NCI-H2196 treated with DMSO at 0.1 percent for 48 hours (cell line): Measurements from ENCODE around the gene S1PR2.
"Not testable (repeated sequence)": the region's sequence is repeated elsewhere in the genome, so short reads cannot be mapped to it uniquely, and the experiment has no call there.

Source experiments
- DNase-seq: peaks from one replicate; lab custom pipeline; 2025; ENCODE audit not compliant: unreplicated experiment; lab: John Stamatoyannopoulos, UW

Gene S1PR2

GRCh38 chr19:10226021-10226375, 5.1 kb downstream of the S1PR2 start:
- no peak for DNase-seq

DNA sequence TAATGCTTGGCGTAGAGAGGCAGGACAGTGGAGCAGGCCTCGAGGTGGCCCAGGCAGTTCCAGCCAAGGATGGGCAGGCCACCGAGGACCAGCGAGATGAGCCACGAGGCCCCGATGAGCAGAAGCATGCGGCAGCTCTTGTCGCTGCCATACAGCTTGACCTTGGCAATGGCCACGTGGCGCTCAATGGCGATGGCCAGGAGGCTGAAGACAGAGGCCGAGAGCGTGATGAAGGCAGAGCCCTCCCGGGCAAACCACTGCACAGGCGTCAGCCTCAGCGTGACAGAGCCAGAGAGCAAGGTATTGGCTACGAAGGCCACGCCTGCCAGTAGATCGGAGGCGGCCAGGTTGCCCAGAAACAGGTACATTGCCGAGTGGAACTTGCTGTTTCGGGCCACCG, 6.8 kb downstream of the S1PR2 start:
- no peak for DNase-seq

DNA sequence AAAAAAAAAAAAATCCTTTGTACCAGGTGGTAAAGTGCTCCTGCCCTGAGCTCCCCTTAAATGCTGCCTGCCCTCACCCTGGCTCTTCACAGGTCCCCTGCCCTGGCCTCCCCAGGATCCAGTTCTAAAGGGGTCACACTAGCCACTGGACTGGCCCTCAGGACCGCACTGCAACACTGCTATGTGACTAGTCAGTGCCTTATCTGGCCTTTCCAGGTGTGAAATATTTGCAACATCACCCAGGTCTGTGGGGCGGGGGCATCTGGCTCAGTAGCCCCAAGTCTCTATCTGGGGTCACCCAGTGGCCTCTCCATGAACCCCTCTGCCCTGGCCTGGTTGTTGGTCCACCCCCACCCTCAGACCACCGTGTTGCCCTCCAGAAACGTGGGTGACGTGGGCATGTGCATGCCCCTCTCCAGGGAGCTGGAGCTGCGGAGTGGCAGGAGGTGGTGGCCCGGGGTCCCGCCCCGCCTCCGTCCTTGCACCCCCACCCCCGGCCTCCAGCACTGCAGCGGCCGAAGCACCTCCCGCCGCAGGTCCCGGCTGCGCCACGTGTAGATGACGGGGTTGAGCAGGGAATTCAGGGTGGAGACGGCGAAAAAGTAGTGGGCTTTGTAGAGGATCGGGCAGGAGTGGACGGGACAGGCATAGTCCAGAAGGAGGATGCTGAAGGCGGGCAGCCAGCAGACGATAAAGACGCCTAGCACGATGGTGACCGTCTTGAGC, 7.5 kb downstream of the S1PR2 start:
- no peak for DNase-seq

DNA sequence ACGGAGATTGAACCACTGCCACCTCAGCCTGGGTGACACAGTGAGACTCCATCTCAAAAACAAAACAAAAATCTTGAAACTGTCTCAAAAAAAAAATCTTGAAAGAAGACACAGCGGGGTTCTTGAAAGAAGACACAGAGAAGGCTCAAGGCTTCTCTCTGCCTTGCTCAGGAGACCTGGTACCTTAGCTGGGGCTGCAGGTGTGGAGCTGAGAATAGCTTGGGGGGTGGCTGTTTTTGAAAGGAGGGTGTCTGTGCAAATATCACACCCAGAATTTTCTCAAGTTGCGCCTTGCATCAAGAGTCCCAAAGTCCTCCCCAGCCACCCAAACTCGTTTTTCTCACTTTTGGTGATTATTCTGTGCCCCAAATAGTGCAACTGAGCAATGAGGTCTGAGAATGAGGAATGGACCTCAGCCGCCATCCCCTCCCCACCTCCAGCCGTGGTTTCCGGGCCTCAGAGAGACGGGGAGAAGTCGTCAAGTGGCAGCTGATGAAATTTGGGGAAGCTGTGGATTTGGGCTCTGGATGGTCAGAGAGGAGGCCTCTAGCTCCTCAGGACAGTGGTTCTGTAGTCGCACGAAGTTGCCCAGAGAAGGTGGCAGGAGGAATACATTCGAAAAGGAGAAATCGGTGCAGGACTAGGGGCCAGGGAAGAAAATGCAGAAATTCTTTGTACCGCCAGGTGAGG, 8.8 kb downstream of the S1PR2 start:
- no peak for DNase-seq

- no peak for DNase-seq
Observed at GRCh38 chr19:10220695-10221094, 10.4 kb downstream of the S1PR2 start.

GRCh38 chr19:10219678-10220077, 11.5 kb downstream of the S1PR2 start:
- peak; percentile 28 for DNase-seq

GRCh38 chr19:10217085-10217484, 14.0 kb downstream of the S1PR2 start:
- DNase-seq = no peak

- no peak for DNase-seq
Observed at GRCh38 chr19:10214784-10215183, 16.3 kb downstream of the S1PR2 start.

GRCh38 chr19:10211691-10212090, 19.4 kb downstream of the S1PR2 start:
- no peak for DNase-seq

DNA sequence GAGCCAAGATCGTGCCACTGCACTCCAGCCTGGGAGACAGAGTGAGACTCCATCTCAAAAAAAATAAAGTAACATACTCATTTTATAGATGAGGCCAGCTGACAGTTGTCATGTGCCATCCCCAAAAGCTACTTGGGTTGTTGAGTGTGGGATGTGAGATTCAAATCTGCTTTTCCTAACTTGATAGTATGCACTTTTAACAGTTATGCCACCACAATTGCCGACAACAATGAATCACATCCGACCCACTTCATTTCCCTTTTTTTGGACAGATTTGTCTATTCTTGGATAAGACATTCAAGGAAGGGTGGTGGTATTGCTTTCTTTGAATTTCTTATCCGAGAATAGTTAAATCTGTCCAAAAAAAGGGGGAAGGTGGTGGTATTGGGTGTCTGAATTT, 20.1 kb downstream of the S1PR2 start:
- no peak for DNase-seq

- DNase-seq = no peak
Observed at GRCh38 chr19:10209315-10209714, 21.8 kb downstream of the S1PR2 start.

DNA sequence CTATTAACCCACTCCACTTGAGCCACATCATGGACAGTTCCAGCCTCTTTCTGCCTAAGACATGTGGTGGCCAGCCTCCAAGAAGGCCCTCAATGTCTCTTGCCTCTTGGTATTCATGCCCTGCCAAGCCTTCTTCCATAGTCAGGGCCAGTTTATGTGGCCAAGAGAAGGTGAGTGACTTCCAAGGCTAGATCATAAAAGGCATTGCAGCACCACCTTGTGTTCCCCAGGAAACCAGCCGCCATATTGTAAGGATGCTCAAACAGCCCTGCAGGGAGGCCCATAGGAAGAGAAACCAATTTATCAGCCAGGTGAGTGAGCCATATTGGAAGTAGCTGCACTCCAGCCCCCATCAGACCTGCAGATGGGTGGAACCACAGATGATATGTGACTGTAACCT, 24.1 kb downstream of the S1PR2 start:
- DNase-seq = no peak

GRCh38 chr19:10206226-10206885, 24.8 kb downstream of the S1PR2 start:
- DNase-seq = peak; percentile 63

DNA sequence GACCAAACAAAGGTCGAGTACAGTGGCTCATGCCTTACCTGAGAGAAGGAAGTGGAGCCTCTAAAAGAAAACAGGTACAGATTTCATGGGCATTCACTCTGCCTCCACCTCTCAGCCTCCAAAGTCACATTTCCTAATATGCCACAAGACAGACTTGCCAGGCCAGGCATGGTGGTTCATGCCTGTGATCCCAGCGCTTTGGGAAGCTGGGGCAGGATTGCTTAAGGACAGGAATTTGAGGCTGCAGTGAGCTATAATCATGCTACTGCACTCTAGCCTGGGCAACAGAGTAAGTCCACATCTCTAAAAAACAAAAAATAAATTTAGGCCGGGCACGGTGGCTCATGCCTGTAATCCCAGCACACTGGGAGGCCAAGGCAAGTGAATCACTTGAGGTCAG, 25.5 kb downstream of the S1PR2 start:
- no peak for DNase-seq

- DNase-seq = no peak
Observed at GRCh38 chr19:10203686-10204085, 27.4 kb downstream of the S1PR2 start.

- no peak for DNase-seq
Observed at GRCh38 chr19:10201176-10201575, 30.0 kb downstream of the S1PR2 start.

DNA sequence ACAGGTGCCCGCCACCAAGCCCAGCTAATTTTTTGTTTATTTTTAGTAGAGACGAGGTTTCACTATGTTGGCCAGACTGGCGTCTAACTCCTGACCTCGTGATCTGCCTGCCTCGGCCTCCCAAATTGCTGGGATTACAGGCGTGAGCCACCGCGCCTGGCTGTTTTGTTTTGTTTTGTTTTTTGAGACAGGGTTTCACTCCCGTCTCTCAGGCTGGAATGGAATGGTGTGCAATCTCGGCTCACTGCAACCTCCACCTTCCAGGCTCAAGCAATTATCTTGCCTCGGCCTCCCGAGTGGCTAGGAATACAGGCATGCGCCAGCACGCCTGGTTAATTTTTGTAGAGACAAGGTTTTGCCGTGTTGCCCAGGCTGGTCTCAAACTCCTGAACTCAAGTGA, 31.0 kb downstream of the S1PR2 start:
- DNase-seq = not testable (repeated sequence)

DNA sequence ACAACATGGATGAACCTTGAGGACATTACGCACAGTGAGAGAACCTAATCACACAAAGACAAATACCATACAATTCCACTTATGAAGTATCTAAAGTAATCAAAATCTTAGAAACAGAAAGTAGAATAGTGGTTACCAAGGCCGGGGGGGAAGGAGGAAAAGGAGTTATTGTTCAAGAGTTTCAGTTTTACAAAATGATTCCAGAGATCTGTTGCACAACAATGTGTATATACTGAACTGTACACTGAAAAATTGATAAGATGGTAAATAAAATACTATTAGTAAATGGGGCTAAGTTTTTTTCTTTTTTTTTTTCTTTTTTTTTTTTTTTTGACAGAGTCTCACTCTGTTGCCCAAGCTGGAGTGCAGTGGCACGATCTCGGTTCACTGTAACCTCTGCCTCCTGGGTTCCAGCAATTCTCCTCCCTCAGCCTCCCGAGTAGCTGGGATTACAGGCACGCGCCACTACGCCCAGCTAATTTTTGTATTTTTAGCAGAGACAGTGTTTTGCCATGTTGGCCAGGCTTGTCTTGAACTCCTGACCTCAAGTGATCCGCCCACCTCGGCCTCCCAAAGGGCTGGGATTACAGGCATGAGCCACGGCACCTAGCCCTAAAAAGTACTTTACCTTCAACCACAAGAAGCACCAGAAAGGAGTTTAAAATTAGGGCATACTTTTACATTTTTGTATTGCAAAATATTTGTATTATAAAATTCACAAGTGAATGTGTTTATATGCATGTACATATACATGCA, 32.1 kb downstream of the S1PR2 start:
- DNase-seq = not testable (repeated sequence)

DNA sequence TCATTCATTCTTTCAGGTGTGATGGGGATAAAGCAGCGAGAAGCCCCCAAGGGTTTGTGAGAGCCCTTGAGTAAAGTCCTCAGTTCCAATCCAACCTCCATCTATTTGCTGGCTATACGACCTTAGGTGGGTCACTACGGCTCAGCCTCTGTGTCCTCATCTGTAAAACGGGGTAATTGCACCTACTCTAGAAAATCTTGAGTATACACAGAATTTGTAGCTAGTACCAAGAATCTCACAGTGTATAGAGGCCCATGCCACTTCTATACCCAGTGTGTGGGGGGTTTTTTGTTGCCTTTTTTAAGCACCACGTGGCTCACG, 36.0 kb downstream of the S1PR2 start:
- DNase-seq = no peak

DNA sequence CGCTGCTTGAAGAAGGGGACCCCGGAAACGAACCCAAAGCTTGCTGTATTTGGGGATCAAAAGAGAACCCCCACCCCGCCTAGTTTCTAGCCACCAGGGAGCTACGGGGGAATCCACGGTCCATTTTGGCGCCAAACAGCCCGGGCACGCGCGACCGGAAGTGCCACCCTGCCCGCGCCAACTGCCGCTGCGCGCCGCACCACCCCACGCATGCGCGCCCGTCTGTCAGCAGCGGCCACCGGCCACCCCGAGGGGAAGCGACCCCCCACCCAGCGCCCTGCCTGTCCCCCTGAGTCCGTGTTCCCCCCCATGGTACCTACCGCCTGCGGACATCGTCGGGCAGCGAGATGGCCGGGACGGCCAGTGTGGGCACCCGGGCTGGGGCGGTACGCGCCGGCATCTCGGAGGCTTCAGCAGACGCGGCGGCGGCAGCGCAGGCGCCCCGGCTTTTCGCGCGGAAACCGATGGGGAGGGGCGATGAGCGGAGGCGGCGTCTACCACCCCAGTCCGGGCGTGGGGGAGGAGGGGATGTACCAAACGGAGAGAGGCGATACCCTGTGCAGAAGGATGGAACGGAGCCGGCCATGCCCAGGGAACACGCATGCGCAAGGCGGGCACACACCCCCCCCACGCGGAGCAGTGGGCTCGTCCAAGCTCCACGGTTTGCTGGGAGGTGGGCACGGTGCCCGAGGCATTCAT, 36.5 kb downstream of the S1PR2 start, which contains the start of gene DNMT1:
TSS of gene DNMT1 (minus strand) at position 454 of the 699 bp plus-strand sequence. CDS start at position 400, 54 bp downstream.
- peak; percentile 93 for DNase-seq
